ENCODE data around the gene GRIN2A. TPM values are rescaled to one million over a fixed set of nuclear protein-coding genes. Genes with fewer than 3 reads are reported as not detected.
A peak's percentile ranks its signal among the peaks of the same experiment; 100 is the strongest.

Gene GRIN2A
- total and polyA plus RNA-seq, 2 experiments from 2014 or later = 0.05 to 1.6 TPM

GRCh38 chr16:9797306-9797705, 384.9 kb downstream of the GRIN2A start:
- no peak overlapping the region for H3K4me3 ChIP-seq
- H3K27me3 ChIP-seq = no peaks in the 10 kb centered on the region
- no peaks in the 10 kb centered on the region for H3K36me3 ChIP-seq (replicated peaks; ENCODE audit: insufficient read depth, low read depth)
- H3K4me1 ChIP-seq (ENCODE audit: insufficient read depth) = no peaks in the 10 kb centered on the region
- H3K9me2 ChIP-seq (replicated peaks; ENCODE audit: insufficient read depth) = no peaks in the 10 kb centered on the region
- no peak overlapping the region for H3K4me2 ChIP-seq
- no peaks in the 10 kb centered on the region for H3K79me2 ChIP-seq
- H3K27ac ChIP-seq = peak overlapping the region; percentile 66
- H4K20me1 ChIP-seq (ENCODE audit: insufficient read depth, poor library complexity, severe bottlenecking) = no peaks in the 10 kb centered on the region
- no peaks in the 10 kb centered on the region for H3K9me3 ChIP-seq (ENCODE audit: low read depth)
- TF ChIP-seq EZH2phosphoT487 (IDR thresholded peaks at IDR 0.05; ENCODE audit: low read depth, severe bottlenecking, unreplicated experiment) (no peak), CTCF (IDR thresholded peaks at IDR 0.05; ENCODE audit: poor library complexity) (no peak), EZH2 (IDR thresholded peaks at IDR 0.05; ENCODE audit: borderline replicate concordance) (no peak)
- no peak overlapping the region for H2AFZ ChIP-seq
- peak; percentile 67 for DNase-seq (ENCODE audit: low spot score)
- 53% methylated on average over 6 of the region's 6 CpGs for WGBS (ENCODE audit: low lambda C conversion rate, missing lambda C conversion rate)

DNA sequence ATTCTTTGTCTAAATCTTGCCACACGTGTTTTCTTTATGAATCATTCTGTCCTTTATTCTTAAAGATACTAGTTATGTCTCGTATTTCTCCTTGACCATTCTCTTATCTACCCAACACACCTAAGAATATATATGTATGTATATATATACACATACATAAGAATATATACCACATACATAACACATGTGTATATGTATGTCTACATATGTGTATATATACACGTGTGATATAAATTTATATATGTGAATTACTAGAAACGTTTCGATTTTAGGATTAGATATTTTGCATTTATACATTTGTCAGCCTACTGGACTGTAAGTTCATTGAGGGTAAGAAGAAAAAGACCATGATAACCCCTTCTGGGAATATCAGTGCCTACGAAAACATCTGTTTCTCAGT, 388.6 kb downstream of the GRIN2A start:
- H3K4me3 ChIP-seq = no peak overlapping the region
- no peaks in the 10 kb centered on the region for H3K9me3 ChIP-seq (ENCODE audit: low read depth)
- H3K4me2 ChIP-seq = no peak overlapping the region
- no peaks in the 10 kb centered on the region for H3K9me2 ChIP-seq (replicated peaks; ENCODE audit: insufficient read depth)
- H3K27ac ChIP-seq = no peak overlapping the region
- H2AFZ ChIP-seq = no peak overlapping the region
- 89% methylated on average over 6 of the region's 6 CpGs for WGBS (ENCODE audit: low lambda C conversion rate, missing lambda C conversion rate)
- DNase-seq (ENCODE audit: low spot score) = no peak
- H3K79me2 ChIP-seq = no peaks in the 10 kb centered on the region
- no peaks in the 10 kb centered on the region for H3K27me3 ChIP-seq
- TF ChIP-seq EZH2 (IDR thresholded peaks at IDR 0.05; ENCODE audit: borderline replicate concordance) (no peak), CTCF (IDR thresholded peaks at IDR 0.05; ENCODE audit: poor library complexity) (no peak), EZH2phosphoT487 (IDR thresholded peaks at IDR 0.05; ENCODE audit: low read depth, severe bottlenecking, unreplicated experiment) (no peak)
- no peaks in the 10 kb centered on the region for H4K20me1 ChIP-seq (ENCODE audit: insufficient read depth, poor library complexity, severe bottlenecking)
- no peaks in the 10 kb centered on the region for H3K36me3 ChIP-seq (replicated peaks; ENCODE audit: insufficient read depth, low read depth)
- no peaks in the 10 kb centered on the region for H3K4me1 ChIP-seq (ENCODE audit: insufficient read depth)

DNA sequence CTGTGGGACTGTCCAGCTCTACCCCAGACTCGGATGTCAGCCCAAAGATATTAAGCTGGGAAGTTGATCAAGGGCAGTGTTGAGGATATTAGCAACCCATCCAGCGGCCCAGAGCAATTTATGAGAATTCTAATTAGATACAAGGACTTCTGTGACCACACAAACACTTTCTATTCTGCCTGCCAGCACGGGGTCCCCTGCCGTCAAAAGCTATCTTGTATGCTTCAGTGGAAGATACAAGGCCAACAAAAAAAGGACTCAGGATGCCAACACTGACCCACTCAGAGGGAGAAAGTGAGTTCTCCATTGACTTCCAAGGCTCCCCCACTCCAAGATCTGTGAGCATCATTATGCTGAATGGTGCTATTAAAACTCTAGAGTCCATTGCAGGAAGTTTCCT, 390.7 kb downstream of the GRIN2A start:
- Histone ChIP-seq H3K27me3 (no peaks in the 10 kb centered on the region), H3K4me2 (no peak overlapping the region), H3K9me3 (ENCODE audit: low read depth) (no peaks in the 10 kb centered on the region), H3K9me2 (replicated peaks; ENCODE audit: insufficient read depth) (no peaks in the 10 kb centered on the region), H2AFZ (no peak overlapping the region), H3K27ac (no peak overlapping the region), H4K20me1 (ENCODE audit: insufficient read depth, poor library complexity, severe bottlenecking) (no peaks in the 10 kb centered on the region), H3K79me2 (no peaks in the 10 kb centered on the region), H3K36me3 (replicated peaks; ENCODE audit: insufficient read depth, low read depth) (no peaks in the 10 kb centered on the region), H3K4me3 (no peak overlapping the region), H3K4me1 (ENCODE audit: insufficient read depth) (no peaks in the 10 kb centered on the region)
- 83% methylated on average over 4 of the region's 4 CpGs for WGBS (ENCODE audit: low lambda C conversion rate, missing lambda C conversion rate)
- DNase-seq (ENCODE audit: low spot score) = no peak
- TF ChIP-seq EZH2 (IDR thresholded peaks at IDR 0.05; ENCODE audit: borderline replicate concordance) = no peak
- TF ChIP-seq EZH2phosphoT487 (IDR thresholded peaks at IDR 0.05; ENCODE audit: low read depth, severe bottlenecking, unreplicated experiment) = no peak
- TF ChIP-seq CTCF (IDR thresholded peaks at IDR 0.05; ENCODE audit: poor library complexity) = no peak

DNA sequence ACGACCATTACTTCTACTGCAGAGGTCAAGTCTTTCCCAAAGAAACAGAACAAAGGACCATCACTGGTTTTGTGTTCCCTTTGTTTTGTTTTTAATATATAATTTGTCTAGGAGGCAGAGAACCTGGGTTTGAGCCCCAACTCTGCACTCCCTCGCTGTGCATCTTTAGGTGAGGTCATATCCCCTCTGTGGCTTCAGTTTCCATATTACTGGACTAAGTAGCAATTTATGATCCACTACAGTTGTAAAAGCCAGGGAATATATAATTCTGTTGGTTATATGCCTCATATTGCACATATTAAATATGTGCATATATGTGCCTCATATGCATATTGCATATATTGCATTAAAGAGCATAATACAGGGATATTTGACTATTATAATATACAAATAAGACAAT, 392.0 kb downstream of the GRIN2A start:
- Histone ChIP-seq H3K4me3 (no peak overlapping the region), H3K4me1 (ENCODE audit: insufficient read depth) (no peaks in the 10 kb centered on the region), H3K27ac (no peak overlapping the region), H3K36me3 (replicated peaks; ENCODE audit: insufficient read depth, low read depth) (no peaks in the 10 kb centered on the region), H3K9me2 (replicated peaks; ENCODE audit: insufficient read depth) (no peaks in the 10 kb centered on the region), H3K79me2 (no peaks in the 10 kb centered on the region), H3K9me3 (ENCODE audit: low read depth) (no peaks in the 10 kb centered on the region), H3K4me2 (no peak overlapping the region), H4K20me1 (ENCODE audit: insufficient read depth, poor library complexity, severe bottlenecking) (no peaks in the 10 kb centered on the region), H3K27me3 (no peaks in the 10 kb centered on the region), H2AFZ (no peak overlapping the region)
- no peak for TF ChIP-seq EZH2 (IDR thresholded peaks at IDR 0.05; ENCODE audit: borderline replicate concordance)
- no peak for TF ChIP-seq EZH2phosphoT487 (IDR thresholded peaks at IDR 0.05; ENCODE audit: low read depth, severe bottlenecking, unreplicated experiment)
- no peak for TF ChIP-seq CTCF (IDR thresholded peaks at IDR 0.05; ENCODE audit: poor library complexity)
- 88% methylated on average over 2 of the region's 2 CpGs for WGBS (ENCODE audit: low lambda C conversion rate, missing lambda C conversion rate)
- DNase-seq (ENCODE audit: low spot score) = no peak

Measured in hepatocyte (in vitro differentiated cells).